GM18909 (cell line): ENCODE results near the gene TMEM30B.
"Not testable (repeated sequence)": the region's sequence is repeated elsewhere in the genome, so short reads cannot be mapped to it uniquely, and the experiment has no call there.

Experiments
- ATAC-seq: cut with Tn5 transposase; IDR thresholded peaks from one replicate; pipeline ENCODE4 v1.9.1; 2021; ENCODE audit warnings: mild to moderate bottlenecking; ENCODE audit not compliant: unreplicated experiment, poor library complexity

The TMEM30B gene

DNA sequence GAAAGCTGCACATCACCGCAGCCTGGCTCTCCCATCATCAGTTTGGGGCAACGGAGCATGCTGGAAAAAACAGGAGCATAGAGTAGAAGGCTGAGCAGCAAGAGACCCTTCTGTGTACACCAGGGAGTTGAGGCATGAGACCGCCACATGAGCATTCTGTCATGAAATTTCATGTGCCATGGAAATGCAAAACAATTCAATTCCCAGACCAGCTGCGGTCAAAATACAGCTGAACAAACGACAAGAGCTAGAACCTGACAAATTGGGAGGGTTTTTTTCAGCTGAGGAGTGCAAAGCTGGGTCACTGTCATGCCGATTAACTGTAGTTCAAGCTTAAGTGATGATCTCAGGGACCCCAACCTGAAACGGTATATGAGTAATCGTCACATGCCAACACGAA lies 37.1 kb downstream of the TMEM30B start:
- no peak for ATAC-seq

- ATAC-seq, result no peak
These were observed 40.9 kb downstream of the TMEM30B start for GRCh38 chr14:61240206-61240605.

GRCh38 chr14:61239285-61239684 lies 41.9 kb downstream of the TMEM30B start:
- ATAC-seq, result not testable (repeated sequence)

DNA sequence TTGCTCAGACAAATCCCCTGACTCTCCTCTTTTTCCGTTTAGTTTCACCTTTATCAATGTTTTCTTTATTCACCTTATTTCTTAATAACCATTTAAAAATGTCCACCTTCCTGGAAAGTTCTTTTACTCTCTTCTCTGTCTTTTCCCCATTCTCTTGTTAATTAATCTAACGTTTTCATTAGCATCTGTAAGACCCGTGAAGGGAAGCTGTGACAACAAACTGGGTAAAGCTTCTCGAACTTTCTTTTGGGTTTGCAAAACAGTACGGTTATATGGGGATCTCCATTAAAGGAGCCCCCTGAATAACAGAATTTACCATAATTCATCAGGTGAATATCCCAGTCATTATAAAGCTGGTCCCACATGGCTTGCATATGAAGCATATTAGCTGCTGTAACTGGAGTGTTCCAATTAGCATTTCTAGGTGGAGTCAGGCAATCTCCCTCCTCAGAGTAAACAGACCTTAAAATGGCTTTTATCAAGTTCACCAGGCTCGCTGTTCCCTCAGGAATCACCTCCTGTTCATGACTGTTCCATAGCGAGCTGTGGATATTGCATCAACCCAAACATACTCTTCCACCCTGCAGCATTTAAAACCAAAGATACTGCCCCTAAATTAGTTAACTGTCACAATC lies 42.4 kb downstream of the TMEM30B start:
- no peak for ATAC-seq

DNA sequence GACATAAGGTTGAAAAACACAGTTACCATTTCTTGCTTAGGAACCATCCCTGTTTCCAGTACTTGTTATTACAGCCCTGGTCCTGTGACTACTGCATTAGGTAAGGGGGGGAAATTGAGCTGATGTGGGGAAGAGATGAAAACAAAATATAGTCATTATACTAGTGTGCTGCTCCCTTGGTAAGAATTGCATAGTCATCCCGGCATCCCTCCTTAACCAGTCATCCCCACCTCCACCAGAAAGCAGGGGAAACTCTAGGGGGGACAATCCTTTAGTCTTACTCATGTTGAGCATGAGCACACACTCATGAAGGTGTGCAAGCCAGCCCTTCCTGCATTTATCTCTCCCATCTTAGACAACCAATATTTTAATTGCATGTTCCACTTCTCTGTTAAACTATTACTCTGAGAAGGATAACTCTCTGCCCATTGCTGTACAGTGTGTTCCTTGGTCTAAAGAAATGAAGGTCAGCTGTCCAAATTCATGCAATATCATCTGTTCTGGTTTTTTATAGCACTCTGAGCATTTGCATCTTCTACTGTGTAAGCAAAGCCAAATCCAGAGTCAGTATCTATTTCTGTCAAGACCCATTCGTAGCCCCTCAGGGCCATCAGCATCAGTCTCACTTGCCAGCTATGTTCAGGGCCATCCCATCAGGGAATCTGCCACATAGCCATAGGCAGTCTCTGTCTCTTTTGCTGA lies 46.8 kb downstream of the TMEM30B start:
- no peak for ATAC-seq

DNA sequence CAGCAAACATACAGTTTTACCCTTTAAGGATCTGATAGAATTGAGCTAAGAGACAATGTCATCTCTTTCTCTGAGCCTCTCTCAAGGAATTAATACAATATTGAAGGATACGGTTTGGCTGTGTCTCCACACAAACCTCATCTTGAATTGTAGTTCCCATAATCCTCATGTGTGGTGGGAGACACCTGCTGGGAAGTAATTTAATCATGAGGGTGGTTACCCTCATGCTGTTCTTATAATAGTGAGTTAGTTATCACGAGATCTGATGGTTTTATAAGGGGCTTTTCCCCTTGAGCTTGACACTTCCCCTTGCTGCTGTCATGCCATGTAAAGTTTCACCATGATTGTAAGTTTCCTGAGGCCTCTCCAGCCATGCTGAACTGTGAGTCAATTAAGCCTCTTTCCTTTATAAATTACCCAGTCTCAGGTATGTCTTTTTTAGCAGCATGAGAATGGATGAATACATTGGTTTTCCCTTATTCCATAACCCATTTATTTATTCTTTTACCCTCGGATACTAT lies 47.6 kb downstream of the TMEM30B start:
- ATAC-seq, result no peak

DNA sequence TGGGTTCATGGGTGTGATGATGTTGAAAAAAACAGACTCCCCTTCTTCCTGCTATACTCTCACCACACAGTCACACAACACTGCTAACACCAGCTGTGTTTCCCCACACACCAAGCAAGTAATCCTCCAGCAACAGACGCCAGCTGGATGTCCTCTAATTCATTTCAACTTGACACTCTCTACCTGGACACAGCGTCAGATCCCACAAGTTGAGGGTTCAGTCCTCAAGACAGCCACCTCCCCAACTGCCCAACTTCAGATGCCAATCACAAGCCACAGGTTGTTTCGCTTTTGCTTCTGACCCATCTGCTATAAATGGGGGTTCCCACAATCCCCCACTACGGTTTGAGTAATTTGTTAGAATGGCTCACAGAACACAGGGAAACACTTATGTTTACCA lies 49.3 kb downstream of the TMEM30B start:
- no peak for ATAC-seq

- ATAC-seq, result no peak
These were observed 51.2 kb downstream of the TMEM30B start for GRCh38 chr14:61229981-61230380.

DNA sequence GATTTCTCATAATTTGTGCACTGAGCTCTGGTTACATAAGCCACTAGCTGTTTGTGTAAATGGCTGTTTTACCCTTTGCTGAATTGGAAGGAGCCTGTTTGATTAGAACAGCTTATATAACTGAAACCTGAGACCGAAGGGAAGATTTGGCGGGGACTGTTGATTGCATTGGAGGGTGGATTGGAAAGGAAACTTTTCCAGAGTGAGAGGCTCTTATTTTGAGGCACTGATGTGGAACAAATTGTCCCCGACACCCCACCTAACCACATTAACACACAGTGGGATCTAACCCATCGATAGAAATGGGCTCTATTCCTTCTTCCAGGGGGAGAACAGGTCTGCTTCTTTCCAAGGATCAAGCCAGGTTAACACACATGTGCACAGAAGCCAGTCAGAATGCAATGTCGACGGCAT lies 51.7 kb downstream of the TMEM30B start:
- ATAC-seq, result no peak

GRCh38 chr14:61227884-61228591 lies 53.1 kb downstream of the TMEM30B start:
- no peak for ATAC-seq
